GM18517 (cell line): Measurements from ENCODE around the gene TPRX1.
"Not testable (repeated sequence)": the region's sequence is repeated elsewhere in the genome, so short reads cannot be mapped to it uniquely, and the experiment has no call there.

Experiments
- ATAC-seq: cut with Tn5 transposase; IDR thresholded peaks from one replicate; pipeline ENCODE4 v1.9.1; 2021; ENCODE audit warnings: mild to moderate bottlenecking, moderate library complexity; ENCODE audit not compliant: unreplicated experiment

Gene TPRX1

DNA sequence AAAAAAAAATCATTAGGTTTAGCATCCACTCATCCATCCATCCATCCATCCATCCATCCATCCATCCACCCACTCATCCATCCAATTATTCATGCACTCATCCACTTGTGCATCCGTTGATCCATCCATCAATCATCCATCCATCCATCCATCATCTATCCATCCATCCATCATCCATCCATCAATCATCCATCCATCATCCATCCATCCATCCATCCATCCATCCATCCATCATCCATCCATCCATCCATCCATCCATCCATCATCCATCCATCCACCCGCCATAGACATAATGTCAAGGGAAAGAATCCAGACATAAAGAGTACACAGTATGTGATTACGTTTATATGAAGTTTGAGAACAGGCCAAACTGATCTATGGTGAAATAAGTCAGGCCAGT is 34.8 kb downstream of the TPRX1 start:
- ATAC-seq = no peak

DNA sequence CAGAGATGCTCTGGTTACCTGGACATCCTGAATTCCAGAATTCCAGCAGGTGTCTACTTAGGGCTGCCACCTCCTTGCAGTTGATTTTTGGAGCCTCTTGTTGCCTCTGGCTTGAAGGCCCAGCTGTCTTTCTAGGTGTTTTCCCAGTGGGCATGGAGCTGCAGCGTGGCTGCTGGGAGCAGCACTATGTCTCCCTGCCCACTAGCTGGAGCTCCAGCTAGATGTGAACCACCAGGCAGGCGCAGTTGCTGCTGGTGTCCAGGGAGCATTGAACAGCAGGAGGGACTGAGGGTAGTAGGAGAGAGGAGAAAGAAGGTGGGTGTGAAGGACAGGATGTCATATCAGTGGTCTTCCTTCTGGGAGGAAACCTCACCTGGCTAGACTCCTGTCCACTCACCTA is 35.7 kb downstream of the TPRX1 start:
- no peak for ATAC-seq

DNA sequence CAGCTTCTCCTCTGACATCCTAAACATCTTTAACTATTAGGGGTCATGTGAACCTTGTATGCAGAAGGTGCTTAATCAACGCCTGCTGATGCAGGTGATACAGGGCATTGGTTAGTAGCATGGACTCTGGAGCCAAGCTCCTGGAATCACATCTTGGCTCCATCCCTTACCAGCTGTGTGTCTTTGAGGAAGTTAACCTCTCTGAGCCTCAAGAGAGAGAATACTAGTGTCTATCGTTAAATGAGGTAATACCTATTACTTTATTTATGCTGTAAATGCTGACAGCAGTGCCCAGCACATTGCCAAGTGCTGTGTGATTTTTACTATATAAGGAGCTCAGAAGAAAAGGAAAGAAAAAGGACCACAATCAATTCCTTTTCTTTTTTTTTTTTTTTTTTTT is 37.0 kb downstream of the TPRX1 start:
- ATAC-seq = no peak

DNA sequence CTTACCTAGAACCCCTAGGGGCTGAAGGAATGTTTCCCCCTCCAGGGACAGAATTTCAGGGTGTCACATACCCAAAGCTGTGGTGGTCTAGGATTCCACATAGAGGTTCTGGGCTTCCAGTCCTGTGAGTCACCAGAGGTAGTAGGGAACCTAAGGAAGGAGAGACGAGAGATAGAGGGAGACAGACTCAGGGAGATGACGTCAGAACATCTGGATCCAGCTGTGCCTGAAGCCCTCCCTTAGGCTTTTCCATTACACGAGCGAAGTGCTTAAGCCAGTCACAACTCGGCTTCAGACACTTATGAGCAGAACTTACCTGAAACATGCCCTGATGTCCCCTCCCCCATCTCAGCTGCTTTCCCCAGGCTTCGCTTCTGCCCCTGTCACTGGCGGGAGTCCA is 37.7 kb downstream of the TPRX1 start:
- ATAC-seq = no peak

DNA sequence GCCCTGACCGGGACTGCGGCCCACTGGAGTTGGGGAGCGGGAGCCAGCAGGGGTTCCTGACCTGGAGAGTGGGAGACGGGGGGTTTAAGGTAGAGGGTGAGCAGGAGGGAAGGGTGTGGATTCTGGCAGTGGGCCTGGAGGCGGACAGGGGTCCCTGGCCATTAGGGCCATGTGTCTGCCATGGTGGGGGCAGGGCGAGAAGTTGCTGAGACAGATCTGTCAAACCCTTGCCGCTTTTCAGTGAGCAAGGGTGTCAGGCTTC is 38.1 kb downstream of the TPRX1 start:
- no peak for ATAC-seq

DNA sequence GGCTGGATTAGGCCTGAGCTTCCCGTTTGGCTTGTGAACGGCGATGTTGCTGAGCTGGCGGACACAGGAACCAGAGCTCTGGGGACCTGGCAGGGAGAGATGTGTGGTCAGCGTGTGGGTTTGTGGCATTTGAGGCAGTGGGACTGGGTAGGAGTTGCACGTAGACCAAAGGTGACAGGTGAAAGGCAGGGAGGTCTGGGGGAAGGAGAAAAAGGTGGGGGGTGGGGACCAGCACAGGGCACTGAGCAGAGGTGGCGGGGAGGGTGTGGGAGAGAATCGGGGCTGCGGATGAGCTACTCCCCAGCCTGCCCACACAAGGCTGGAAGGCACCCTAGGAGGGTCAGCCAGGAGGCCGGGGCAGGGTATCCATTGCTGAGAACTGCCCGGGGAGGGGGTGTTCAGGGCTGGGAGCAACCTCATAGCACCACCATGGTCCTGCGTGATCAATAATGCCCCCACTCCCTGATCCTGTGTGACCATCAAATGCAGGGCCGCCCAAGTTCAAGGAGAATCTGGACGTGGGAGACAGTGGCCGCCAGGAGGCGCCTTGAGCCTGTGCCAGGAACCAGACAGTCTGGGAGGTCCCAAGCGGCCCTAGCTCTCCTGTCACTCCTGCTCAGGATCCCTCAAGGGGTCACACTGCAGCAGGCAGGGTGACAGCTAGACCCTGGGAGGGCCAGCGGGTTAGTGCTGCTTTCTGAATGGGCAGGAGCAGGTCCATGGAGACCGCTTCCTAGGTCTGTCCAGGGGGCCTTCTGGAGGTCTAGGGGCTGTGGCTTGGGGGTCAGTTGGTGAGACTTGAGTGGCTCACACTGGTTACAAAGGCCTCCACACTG is 38.6 kb downstream of the TPRX1 start:
- ATAC-seq = no peak

DNA sequence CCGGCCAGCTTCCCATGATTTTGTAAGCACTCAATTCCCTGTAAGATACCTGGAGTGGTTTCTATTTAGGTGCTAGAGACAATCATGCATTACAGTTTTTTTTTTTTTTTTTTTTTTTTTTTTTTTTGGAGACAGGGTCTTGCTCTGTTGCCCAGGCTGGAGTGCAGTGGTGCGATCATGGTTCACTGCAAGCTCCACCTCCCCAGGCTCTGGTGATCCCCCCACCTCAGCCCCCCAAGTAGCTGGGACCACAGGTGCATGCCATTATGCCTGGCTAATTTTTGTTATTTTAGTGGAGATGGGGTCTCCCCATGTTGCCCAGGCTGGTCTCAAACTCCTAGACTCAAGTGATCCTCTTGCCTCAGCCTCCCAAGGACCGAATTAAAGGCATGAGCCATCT is 39.6 kb downstream of the TPRX1 start:
- not testable (repeated sequence) for ATAC-seq

DNA sequence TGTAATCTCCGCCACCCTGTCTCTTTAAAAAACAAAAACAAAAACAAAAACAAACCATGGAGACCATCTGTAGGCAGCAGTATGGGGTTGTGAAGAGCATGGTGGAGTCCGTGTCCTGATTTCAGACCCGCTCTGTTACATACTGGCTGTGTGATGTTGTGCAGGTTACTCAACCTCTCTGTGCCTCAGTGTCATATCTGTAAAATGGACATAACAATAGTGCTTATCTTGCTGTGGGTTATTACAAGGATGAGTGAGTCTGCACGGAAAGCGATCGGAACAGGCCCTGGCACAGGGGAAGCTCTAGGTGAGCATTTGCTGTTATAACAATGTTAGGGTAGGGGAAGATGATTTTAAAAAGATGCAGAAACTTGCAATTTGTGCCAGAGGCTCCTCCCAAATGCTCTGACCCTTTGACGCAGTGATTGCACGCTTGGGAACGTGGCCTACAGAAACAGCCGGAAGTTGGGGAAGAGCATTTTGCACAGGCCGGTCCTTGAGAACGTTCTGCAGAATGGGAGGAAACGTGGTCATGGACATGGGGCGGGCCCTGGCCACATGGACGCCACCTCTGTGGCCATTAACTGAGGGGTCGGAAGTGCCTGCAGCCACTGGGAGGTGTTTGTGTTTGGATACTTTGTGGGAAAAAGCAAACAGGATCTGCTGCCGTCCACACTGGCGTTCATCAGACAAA is 41.6 kb downstream of the TPRX1 start:
- no peak for ATAC-seq

DNA sequence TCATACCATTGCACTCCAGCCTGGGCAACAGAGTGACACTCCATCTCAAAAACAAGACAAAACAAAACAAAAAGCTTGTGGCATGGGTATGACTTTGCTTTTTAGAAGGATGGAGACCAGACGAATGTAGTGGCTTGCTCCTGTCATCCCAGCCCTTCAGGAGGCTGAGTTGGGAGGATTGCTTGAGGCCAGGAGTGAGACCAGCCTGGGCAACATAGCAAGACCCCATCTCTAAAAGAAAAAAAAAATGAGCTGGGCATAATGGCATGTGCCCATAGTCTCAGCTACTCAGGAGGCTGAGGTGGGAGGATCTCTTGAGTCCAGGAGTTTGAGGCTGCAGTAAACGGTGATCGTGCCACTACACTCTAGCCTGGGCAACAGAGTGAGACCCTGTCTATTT is 42.2 kb downstream of the TPRX1 start:
- ATAC-seq = no peak

DNA sequence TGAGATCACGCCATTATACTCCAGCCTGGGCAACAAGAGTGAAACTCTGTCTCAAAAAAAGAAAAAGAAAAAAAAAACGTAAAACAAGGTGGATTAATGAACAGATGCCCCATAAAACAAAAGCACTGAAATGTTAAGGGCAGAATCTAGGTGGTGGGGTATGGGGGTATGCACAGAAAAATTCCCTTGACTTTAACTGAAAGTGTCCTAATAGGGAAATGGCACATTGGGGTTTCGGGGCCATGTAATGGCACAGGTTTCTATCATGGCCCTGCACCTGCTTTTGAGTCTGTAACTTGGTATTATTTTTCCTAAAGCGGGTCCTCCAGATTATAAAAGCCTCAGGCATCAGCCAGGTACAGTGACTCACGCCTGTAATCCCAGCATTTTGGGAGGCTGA is 42.8 kb downstream of the TPRX1 start:
- ATAC-seq = no peak

DNA sequence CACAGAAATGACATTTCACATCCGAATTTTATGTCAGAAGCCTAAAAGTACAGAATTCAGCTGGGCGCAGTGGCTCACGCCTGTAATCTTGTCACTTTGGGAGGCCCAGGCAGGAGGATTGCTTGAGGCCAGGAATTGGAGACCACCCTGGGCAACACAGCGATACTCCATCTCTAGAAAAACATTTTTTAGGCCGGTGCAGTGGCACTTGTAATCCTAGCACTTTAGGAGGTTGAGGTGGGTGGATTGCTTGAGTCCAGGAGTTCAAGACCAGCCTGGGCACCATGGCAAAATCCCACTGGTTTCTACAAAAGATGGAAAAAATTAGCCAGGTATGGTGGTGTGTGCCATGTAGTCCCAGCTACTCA is 43.7 kb downstream of the TPRX1 start:
- no peak for ATAC-seq

DNA sequence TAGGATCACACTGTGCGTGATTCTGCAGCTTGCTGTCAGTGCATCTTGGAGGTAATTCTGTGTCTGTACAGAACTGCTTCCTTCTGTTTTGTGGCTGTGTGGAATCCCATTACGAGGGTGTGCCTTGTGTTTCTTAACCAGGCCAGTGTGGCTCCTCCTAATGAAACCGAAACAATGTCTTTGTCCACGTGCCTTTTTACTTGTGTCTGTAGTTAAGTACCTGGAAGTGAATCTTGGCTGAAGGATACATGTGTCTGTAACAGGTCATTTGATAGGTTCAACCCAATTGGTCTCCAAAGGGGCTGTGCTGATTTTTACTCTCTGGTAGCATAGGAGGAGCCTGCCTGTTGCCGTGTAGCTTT is 45.9 kb downstream of the TPRX1 start:
- ATAC-seq = no peak

DNA sequence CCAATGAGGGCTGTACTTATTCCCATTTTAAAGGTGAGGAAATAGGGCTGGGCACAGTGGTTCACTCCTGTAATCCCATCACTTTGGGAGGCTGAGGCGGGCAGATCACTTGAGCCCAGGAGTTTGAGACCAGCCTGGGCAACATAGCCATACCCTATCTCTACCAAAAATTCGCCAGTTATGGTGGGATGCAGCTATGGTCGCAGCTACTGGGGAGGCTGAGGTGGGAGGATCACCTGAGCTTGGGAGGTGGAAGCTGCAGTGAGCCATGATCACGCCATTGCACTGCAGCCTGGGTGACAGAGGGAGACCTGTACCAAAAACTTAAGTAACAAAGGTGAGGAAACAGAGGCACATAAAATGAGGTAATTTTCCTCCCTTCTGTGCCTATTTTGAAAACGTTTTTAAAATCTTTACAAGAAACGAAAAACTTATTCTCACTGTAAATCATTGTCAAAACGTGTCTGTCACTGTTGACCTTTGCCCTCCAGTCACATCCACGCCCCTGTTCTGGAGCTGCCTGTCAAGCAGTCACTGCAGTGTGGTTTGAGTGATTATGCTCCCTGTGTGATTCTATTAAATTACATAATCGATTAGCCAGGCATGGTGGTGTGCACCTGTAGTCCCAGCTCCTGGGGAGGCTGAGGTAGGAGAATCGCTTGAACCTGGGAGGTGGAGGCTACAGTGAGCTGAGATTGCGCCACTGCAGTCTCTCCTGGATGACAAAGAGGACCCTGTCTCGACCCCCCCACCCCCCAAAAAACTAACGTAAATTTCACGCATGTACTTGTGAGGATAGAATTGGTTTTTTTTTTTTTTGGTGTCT is 46.5 kb downstream of the TPRX1 start:
- ATAC-seq = no peak

DNA sequence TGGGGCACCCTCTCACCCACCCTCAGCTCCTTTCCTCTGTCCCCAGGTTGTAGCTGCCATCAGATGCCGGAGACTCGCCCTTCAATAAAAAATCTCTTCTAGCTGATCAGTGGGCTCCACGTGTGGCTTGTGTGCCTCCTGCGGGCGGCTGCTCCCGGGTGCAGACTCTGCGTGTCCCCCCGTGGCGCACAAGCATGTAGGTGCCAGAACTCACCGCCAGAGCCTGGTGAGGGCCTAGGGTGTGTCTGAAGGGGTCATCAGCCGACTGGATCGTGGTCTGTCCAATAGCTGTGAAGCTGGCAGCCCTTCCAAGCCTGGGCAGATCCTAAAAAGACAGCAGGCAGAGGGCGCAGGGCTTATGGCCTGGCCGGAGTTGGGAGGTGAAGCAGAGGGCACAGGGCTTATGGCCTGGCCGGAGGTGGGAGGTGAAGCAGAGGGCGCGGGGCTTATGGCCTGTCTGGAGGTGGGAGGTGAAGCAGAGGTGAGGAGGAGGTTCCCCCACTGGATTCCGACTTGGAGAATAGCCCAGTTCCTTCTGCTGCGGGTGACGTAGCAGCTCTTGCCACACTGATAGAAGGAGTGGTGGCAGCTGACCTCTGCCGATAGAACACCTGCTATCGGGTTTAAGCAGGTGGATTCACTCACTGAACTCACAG is 47.3 kb downstream of the TPRX1 start:
- no peak for ATAC-seq

DNA sequence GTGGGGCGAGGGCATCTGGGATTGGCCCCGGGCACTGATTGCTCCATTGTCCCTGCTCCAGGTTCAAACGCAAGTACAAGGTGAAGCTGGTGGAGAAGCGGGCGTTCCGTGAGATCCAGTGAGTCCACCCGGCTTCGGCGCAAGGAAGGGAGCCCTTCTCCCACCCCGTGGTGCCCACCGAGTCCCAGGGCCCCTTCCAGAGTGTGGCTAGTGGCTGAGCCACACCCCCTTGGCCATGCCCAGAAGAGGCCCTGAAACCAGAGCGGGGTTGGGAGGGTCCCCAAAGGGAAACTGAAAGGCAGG is 47.8 kb downstream of the TPRX1 start:
- no peak for ATAC-seq

DNA sequence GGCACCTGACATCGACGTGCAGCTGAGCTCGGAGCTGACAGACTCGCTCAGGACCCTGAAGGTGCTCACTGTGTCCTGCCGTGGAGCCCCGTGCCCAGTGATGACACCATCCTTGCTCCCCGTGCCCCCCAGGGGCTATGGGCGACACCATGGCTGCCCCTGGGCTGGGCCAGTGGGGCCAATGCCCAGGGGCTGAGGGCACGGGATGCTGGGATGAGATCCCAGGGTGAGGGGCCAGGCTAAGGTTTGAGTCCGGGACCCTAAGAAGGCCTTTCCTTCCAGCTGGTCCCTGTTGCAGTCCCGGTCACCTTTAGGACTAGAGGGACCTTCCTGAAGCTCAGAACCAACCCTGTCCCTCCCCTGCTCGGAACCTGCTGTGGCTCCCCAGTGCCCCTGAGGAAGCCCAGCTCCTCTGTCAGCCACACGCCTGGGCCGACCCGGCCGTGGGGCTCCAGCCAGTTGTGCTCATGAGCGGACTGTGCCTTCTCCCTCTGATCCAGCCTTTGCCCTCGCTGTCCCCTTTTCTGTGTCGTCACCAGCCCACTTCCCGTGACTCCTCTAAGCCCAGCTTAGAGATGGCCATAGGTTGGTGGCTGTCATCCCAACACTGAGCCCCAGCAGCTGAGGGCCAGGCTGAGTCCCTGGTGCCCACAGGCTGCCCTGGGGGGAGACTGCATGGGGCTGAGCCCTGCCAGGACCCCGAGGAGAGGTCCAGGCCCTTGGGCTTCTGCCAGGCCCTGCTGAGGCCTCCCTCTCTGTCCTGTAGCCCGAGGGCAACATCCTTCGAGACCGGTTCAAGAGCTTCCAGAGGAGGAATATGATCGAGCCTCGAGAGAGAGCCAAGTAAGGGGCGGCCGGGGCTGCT is 48.4 kb downstream of the TPRX1 start:
- ATAC-seq = no peak

DNA sequence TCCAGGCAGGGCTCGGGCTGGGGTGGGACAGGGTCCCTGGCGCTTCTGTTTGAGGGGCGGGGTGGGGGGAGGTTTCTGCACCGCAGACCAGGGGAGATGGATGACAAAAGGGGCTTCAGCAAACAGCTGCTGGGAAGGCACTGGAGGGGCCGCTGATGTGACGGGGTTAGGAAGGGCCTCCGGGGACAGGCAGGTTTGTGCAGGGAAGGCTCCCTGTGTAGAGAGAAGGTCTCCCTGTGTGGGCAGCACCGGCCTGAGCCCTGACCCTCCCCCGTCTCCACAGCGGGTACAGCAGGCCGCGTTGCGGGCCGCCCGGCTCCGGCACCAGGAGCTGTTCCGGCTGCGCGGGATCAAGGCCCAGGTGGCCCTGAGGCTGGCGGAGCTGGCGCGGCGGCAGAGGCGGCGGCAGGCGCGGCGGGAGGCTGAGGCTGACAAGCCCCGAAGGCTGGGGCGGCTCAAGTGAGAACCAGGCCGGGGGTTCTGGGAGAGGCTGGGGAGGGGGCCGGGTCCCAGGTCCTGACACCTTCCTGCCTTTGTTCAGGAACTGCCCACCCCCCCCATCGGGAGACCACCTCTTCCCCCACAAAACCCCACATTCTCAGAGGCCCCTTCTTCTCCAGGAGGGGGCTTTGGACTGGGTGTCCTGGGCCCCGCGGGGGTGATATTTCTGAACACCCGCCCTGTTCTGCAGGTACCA is 49.1 kb downstream of the TPRX1 start:
- no peak for ATAC-seq

DNA sequence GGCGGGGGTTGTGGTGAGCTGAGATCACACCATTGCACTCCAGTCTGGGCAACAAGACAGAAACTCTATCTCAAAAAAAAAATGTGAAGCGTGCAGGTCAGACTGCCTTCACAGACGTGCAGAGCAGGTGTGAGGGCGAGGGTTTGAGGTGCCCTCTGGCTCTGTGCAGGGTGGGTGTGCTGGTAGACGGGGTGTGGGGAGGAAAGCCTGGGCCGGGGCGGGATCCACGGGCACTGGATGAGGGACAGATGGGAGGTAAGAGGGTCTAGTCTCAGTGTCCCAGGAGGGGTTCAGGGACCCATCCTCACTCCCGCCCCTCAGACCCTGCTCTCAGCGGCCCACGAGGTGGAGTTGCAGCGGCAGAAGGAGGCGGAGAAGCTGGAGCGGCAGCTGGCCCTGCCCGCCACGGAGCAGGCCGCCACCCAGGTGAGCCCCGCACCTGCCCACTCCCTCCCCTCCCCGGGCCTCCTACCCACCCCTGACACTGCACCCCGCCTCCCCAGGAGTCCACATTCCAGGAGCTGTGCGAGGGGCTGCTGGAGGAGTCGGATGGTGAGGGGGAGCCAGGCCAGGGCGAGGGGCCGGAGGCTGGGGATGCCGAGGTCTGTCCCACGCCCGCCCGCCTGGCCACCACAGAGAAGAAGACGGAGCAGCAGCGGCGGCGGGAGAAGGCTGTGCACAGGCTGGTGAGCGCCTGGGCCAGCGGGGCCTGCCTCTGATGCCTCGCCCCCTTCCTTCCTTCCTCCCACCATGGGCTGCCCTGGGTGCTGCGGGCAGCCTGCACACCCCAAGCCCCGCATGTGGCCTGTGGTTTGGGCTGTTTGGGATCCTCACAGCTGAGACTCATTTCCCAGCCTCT is 49.9 kb downstream of the TPRX1 start:
- ATAC-seq = no peak

DNA sequence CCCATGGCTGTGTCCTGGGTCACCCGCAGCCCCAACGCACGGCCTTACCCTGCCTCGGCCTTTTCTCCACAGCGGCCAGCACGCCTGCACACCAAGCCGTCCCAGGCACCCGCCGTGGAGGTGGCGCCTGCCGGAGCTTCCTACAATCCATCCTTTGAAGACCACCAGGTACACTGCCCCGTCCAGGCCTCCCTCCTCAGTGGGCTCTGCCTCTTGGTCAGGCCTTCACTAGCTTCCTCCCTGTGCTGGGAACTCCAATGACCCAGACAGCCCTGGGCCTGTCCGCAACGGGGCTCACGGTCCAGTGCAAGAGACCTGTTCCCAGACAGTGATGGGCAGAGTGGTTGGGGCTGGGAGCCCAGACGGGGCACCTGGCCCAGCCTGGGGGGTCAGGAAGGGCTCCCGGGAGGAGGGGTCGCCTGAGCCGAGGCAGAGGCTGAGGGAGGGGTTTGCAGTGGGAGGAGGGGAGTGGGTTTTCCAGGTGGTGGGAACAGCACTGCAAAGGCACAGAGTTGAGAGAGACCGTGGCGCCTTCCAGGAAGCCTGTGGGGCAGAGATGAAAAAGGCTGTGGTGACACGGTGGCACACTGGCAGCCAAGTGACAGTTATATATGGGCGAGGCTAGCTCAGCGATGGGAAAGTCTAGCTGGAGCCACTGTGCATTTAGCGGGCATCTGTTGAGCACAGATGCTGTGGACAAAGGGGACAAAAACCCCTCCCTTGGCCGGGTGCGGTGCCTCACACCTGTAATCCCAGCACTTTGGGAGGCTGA is 51.7 kb downstream of the TPRX1 start:
- ATAC-seq = no peak
